Cardiac muscle cell (in vitro differentiated cells and primary cell): ENCODE measurements around the gene EXOC3. TPM values are rescaled to one million over a fixed set of nuclear protein-coding genes. Genes with fewer than 3 reads are reported as not detected.

Experiments
- DNase-seq, 2 donors: peaks; one replicate each; pipeline versions ENCODE4 v3.0.0 to v3.0.0-alpha.2; 2010 to 2017; ENCODE audit warnings: low read depth in 1 of 2, low spot score in 1 of 2
- H3K27ac ChIP-seq: fragments of 200-600 bp; sonication (generic); 2 replicates; pipeline ENCODE4 v1.5.1; 2016
- H3K27me3 ChIP-seq: fragments of 200-600 bp; sonication (generic); 2 replicates; pipeline ENCODE4 v1.6.0; 2016; ENCODE audit warnings: control low read depth
- H3K36me3 ChIP-seq: fragments of 200-600 bp; sonication (generic); 2 replicates; pipeline ENCODE4 v1.5.1; 2016; ENCODE audit warnings: control low read depth
- H3K4me1 ChIP-seq: fragments of 200-600 bp; sonication (generic); 2 replicates; pipeline ENCODE4 v1.8.1; 2017; ENCODE audit warnings: low read depth, mild to moderate bottlenecking, mixed run types
- H3K4me3 ChIP-seq: fragments of 200-600 bp; sonication (generic); 2 replicates; pipeline ENCODE4 v1.5.1; 2016; ENCODE audit warnings: mild to moderate bottlenecking
- H3K9me3 ChIP-seq: fragments of 200-600 bp; sonication (generic); 2 replicates; pipeline ENCODE4 v1.5.1; 2017; ENCODE audit warnings: low read depth, mild to moderate bottlenecking, control low read depth
- polyA plus RNA-seq: library from polyadenylated mRNA; unstranded; fragments of >200 nt; fragmentation: Nextera tagmentation; extraction: Ambion mirVana; gene quantifications from 2 replicates; pipeline ENCODE4 v1.2.1, GENCODE V29; 2016
- total RNA-seq: library from RNA; depleted of rRNA; stranded (reverse); fragments of >200 nt; gene quantifications from 2 replicates; pipeline ENCODE4 v1.2.3, GENCODE V29; 2016
- TF ChIP-seq, protein P1 (sequence below): IDR thresholded peaks from 2 replicates; pipeline ENCODE4 v1.5.1; 2012; ENCODE audit warnings: low read depth, mild to moderate bottlenecking, low read length

EXOC3 gene
- total and polyA plus RNA-seq, 2 experiments from 2014 or later = 34.8 to 56.4 TPM

GRCh38 chr5:422323-423232, 20.4 kb upstream of the EXOC3 start:
- no peak for DNase-seq
- TF ChIP-seq, protein P1, sequence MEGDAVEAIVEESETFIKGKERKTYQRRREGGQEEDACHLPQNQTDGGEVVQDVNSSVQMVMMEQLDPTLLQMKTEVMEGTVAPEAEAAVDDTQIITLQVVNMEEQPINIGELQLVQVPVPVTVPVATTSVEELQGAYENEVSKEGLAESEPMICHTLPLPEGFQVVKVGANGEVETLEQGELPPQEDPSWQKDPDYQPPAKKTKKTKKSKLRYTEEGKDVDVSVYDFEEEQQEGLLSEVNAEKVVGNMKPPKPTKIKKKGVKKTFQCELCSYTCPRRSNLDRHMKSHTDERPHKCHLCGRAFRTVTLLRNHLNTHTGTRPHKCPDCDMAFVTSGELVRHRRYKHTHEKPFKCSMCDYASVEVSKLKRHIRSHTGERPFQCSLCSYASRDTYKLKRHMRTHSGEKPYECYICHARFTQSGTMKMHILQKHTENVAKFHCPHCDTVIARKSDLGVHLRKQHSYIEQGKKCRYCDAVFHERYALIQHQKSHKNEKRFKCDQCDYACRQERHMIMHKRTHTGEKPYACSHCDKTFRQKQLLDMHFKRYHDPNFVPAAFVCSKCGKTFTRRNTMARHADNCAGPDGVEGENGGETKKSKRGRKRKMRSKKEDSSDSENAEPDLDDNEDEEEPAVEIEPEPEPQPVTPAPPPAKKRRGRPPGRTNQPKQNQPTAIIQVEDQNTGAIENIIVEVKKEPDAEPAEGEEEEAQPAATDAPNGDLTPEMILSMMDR = no peak

DNA sequence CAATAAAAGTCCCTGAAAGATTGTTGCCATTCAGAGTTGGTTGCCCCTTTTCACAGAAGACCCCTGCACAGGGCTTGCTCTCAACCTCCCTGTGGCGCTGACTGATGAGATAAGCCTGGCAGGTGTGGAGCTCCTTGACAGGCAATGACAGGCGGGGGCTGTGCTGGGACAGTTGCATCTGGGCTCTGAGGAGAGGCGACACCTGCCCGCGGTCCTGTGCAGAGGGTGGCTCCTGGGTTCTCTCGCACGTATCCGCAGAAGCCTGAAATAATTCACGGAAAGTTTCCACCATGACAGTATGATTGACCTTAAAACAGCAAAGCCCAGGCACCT, 19.8 kb upstream of the EXOC3 start:
- Histone ChIP-seq H3K4me1 (no peaks in the 10 kb centered on the region), H3K9me3 (no peaks in the 10 kb centered on the region), H3K4me3 (no peak overlapping the region), H3K36me3 (no peaks in the 10 kb centered on the region), H3K27me3 (no peaks in the 10 kb centered on the region), H3K27ac (peak overlapping the region; percentile 57)
- TF ChIP-seq, protein P1 = no peak
- no peak for DNase-seq

More at GRCh38 chr5:422323-423232, 20.4 kb upstream of the EXOC3 start:
- no peaks in the 10 kb centered on the region for H3K36me3 ChIP-seq
- H3K4me3 ChIP-seq = no peak overlapping the region
- H3K27me3 ChIP-seq = no peaks in the 10 kb centered on the region
- peak overlapping the region; percentile 57 for H3K27ac ChIP-seq
- no peaks in the 10 kb centered on the region for H3K4me1 ChIP-seq
- H3K9me3 ChIP-seq = no peaks in the 10 kb centered on the region

DNA sequence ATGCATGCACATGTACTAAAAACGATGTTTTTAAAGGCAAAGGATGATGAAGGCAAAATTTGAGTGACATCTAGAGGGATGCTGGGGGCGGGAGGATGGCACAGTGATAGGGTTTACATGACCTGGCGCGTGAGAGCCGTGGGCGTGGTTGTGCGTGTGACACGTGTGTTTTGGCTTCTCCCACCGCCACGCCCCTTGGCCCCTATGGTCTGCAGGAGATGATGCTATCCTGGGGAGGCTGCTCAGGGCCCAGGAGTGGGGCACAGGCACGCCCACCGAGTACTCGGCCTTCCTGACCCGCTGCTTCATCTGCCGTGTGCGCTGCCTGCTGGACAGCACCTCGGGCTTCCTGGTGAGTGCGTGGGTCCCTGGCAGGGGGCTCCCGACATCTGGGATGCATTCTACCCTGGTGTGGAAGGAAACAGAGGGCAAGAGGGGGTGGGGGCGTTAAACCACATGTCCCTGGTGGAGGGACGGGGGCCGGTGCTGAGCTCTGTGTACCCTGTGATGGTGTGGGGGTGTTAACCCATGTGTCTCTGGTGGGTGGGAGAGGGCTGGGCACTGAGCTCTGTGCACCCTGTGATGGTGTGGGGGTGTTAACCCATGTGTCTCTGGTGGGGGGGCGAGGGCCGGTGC, 19.2 kb upstream of the EXOC3 start:
- Histone ChIP-seq H3K27ac (no peak overlapping the region), H3K4me1 (no peaks in the 10 kb centered on the region), H3K4me3 (no peak overlapping the region), H3K27me3 (no peaks in the 10 kb centered on the region), H3K36me3 (no peaks in the 10 kb centered on the region), H3K9me3 (no peaks in the 10 kb centered on the region)
- DNase-seq = no peak
- TF ChIP-seq, protein P1 = no peak

GRCh38 chr5:424301-425110, 18.5 kb upstream of the EXOC3 start:
- DNase-seq = no peak
- no peaks in the 10 kb centered on the region for H3K27me3 ChIP-seq
- no peak overlapping the region for H3K27ac ChIP-seq
- TF ChIP-seq, protein P1 = no peak
- no peaks in the 10 kb centered on the region for H3K36me3 ChIP-seq
- no peak overlapping the region for H3K4me3 ChIP-seq
- H3K4me1 ChIP-seq = no peaks in the 10 kb centered on the region
- no peaks in the 10 kb centered on the region for H3K9me3 ChIP-seq

- H3K27me3 ChIP-seq = no peaks in the 10 kb centered on the region
- H3K9me3 ChIP-seq = no peaks in the 10 kb centered on the region
- peaks cover 4% of the 10 kb centered on the region for H3K4me1 ChIP-seq
- peak in 1 of 2 donors; percentile 28 for DNase-seq
- no peak overlapping the region for H3K4me3 ChIP-seq
- TF ChIP-seq, protein P1 = peak; percentile 10
- no peaks in the 10 kb centered on the region for H3K36me3 ChIP-seq
- no peak overlapping the region for H3K27ac ChIP-seq
These were observed 17.3 kb upstream of the EXOC3 start for GRCh38 chr5:425714-426113.
